Measurements from ENCODE around the gene PSMC1. TPM values are rescaled to one million over a fixed set of nuclear protein-coding genes. Genes with fewer than 3 reads are reported as not detected.

The PSMC1 gene
- total RNA-seq, 2 experiments from 2014 or later: 77.3 to 127 TPM

DNA sequence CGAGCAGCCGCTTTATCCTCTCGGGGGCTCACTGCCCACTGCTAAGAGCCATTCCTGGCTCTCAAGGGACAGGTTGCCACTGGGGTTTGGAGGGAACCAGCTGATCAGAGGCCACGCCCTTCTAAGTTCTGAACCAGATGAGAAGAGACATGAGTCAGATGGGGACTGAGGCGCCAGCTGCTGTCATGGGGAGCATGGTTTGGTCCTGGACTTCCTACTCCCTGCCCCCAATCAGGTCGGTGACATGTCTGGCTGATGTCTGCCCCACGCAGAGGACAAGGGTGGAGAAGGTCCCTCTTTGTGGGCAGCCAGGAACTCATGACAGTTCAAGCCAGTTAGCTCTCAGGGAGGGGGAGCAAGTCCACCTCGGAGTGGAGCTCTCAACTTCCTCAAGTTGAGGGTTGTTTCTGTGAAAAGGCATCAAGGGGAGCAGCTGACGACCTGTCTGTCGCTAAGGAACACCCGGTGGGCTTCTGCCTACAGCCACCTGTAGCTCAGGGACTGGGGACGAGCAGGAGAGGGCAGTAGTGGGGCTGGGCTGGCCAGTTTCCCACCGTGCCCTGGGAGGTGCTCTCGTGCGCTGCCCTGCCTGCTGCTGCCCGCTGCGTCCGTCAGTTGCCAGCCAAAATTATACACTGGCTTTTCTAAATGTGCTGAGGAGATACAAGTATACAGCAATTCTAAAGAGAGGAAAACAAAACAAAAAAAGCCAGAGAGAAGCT lies 20.5 kb downstream of the PSMC1 start:
- peak; percentile 50 for DNase-seq
- POLR2A ChIA-PET: no interaction called here
- H3K36me3 Mint-ChIP-seq (ENCODE audit: low read depth): peaks cover 22% of the 10 kb centered on the region
- H3K27ac Mint-ChIP-seq: peak overlapping the region; percentile 77
- CTCF ChIA-PET: interaction anchor here (0.5 to 1.0 kb wide), 2 partner anchors 42 to 124 kb away, joined by 3 read pairs; no protein-coding TSS in a partner anchor
- no peaks in the 10 kb centered on the region for H3K9me3 Mint-ChIP-seq (ENCODE audit: low read depth)
- intact Hi-C loops (cut with DNase I, micrococcal nuclease): no loop called here
- H3K4me1 Mint-ChIP-seq: peaks cover 25% of the 10 kb centered on the region
- no peak overlapping the region for H3K4me3 Mint-ChIP-seq
- H3K27me3 Mint-ChIP-seq: no peaks in the 10 kb centered on the region
- ATAC-seq: peak; percentile 42

DNA sequence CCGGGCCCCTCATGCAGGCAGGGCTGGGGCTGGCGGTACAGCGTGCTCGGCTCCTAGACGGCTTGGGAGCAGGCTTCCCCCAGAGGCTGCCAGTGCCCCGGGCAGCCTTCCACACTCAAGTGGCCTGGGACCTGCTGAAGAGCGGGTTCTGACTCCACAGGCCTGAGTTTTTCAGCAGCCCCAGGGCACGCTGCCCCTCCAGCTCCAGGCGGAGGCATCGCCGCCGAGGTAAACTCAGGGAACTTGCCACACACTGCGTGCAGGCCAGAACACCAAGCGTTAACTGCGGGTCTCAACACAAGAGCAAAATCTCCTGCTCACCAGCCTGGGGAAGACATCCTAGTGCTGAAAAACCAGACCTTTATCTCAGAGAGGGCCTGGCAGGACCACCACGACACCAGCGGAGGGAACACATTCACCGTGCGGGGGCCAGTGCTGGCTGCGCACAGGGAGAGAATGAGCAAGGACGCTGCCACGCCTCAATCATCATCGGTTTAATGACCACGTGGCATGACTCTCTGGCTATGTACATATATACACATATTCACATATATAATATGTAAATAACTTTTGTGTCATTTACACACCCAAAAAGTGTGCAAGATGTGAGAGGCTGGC lies 21.3 kb downstream of the PSMC1 start:
- Mint-ChIP-seq H3K27me3 (no peaks in the 10 kb centered on the region), H3K9me3 (ENCODE audit: low read depth) (no peaks in the 10 kb centered on the region), H3K4me1 (peaks cover 25% of the 10 kb centered on the region), H3K36me3 (ENCODE audit: low read depth) (peaks cover 22% of the 10 kb centered on the region), H3K4me3 (no peak overlapping the region), H3K27ac (no peak overlapping the region)
- CTCF ChIA-PET: interaction anchor here (0.8 kb wide), 1 partner anchor 17 kb away, joined by 3 read pairs; no protein-coding TSS in a partner anchor
- ATAC-seq: no peak
- no peak for DNase-seq
- intact Hi-C loops (cut with DNase I, micrococcal nuclease): no loop called here
- POLR2A ChIA-PET: no interaction called here

DNA sequence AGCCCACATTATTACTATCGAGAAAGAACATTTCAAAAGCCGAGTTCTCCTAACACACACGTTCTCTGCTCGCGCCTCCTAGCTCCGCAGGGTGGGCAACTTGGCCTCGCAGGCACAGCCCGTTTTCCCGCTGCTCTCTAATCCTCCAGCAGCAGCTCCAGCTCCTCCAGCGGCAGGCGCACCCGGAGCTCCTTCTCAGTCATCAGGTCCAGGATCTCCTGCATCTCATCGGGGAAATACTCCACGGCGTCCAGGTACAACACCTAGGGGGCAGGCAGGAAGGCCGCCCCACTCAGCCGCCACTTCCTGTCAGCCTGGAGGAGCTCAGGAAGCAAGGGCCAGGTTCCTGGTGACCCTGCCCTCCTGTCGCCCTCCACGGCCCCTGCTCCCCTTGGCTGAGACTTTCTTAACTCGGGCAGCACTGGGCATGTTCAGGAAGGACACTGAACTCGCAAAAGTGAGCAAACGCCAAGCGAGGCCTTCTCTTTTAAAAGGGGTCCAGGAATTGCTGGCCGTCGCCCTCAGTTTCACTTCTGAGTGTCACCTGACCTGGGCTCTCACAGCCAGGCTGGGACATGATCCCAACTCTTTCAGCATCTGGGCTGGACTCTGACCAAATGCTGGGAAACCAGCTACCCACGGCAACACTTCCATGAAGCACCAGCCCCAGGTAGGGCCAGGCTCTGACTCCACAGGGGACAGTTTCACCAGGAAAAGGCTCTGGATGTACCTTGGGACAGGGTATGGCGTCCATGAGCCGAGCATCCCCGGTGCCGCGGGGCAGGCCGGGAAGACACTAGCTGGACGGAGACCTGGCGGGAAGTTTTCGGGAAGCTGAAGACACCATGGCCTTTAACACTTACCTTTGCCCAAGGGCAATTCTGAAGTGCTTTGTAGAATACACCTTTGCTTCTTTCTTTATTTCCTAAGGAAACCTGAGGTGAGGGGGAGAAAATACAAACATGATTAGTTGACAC lies 22.1 kb downstream of the PSMC1 start:
- Mint-ChIP-seq H3K36me3 (ENCODE audit: low read depth) (peaks cover 21% of the 10 kb centered on the region), H3K9me3 (ENCODE audit: low read depth) (no peaks in the 10 kb centered on the region), H3K4me3 (no peak overlapping the region), H3K4me1 (peaks cover 25% of the 10 kb centered on the region), H3K27ac (no peak overlapping the region), H3K27me3 (no peaks in the 10 kb centered on the region)
- POLR2A ChIA-PET: no interaction called here
- DNase-seq (no peak), ATAC-seq (no peak)
- intact Hi-C loops (cut with DNase I, micrococcal nuclease): no loop called here
- CTCF ChIA-PET: interaction anchor here (0.8 to 1.1 kb wide), 2 partner anchors 10 to 18 kb away, joined by 3 read pairs; no protein-coding TSS in a partner anchor

DNA sequence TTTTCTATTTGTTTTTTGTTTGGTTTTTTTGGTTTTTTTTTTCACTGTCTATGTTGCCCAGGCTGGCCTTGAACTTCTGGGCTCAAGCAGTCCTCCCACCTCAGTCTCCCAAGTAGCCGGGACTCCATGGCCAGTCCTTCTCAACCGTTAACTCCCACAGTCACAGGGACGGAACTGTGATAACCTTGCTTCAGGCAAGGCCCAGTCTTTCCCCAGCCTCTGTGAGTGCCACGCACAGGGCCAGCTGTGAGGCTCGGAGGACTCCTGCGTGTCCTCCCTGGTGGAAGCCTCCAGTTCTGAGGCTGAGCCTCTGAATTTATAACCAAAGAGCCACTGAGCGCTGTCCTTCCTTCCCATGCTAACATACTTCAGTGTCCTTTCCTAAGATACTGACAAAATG lies 23.7 kb downstream of the PSMC1 start:
- peaks cover 13% of the 10 kb centered on the region for H3K36me3 Mint-ChIP-seq (ENCODE audit: low read depth)
- no peak overlapping the region for H3K27ac Mint-ChIP-seq
- no peak overlapping the region for H3K4me3 Mint-ChIP-seq
- no peak for ATAC-seq
- POLR2A ChIA-PET: no interaction called here
- intact Hi-C loops (cut with DNase I, micrococcal nuclease): no loop called here
- H3K4me1 Mint-ChIP-seq: peaks cover 15% of the 10 kb centered on the region
- no peaks in the 10 kb centered on the region for H3K9me3 Mint-ChIP-seq (ENCODE audit: low read depth)
- CTCF ChIA-PET: no interaction called here
- no peaks in the 10 kb centered on the region for H3K27me3 Mint-ChIP-seq
- no peak for DNase-seq

DNA sequence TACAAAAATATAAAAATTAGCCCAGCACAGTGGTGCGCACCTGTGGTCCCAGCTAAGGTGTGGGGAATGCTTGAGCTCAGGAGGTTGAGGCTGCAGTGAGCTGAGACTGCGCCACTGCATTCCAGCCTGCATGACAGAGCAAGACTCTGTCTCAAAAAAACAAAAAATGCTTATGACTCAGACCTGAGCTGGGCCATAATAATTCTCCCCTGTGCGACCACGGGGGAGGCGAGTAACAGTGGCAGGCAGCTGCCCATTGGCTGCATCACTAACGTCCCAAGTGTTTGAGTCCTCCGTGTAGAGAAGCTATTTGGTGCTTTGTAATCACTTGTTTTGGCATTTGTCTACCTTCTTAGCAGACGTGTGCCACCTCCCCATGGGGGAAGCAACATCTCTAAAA lies 24.9 kb downstream of the PSMC1 start:
- Mint-ChIP-seq H3K36me3 (ENCODE audit: low read depth) (peaks cover 14% of the 10 kb centered on the region), H3K4me3 (no peak overlapping the region), H3K27me3 (no peaks in the 10 kb centered on the region), H3K27ac (no peak overlapping the region), H3K9me3 (ENCODE audit: low read depth) (no peaks in the 10 kb centered on the region), H3K4me1 (peaks cover 6% of the 10 kb centered on the region)
- DNase-seq (no peak), ATAC-seq (no peak)
- ChIA-PET POLR2A (no interaction called here), CTCF (interaction anchor here (0.6 to 0.8 kb wide), 2 partner anchors 156 to 892 kb away, joined by 3 read pairs; no protein-coding TSS in a partner anchor)
- intact Hi-C loops (cut with DNase I, micrococcal nuclease): no loop called here

DNA sequence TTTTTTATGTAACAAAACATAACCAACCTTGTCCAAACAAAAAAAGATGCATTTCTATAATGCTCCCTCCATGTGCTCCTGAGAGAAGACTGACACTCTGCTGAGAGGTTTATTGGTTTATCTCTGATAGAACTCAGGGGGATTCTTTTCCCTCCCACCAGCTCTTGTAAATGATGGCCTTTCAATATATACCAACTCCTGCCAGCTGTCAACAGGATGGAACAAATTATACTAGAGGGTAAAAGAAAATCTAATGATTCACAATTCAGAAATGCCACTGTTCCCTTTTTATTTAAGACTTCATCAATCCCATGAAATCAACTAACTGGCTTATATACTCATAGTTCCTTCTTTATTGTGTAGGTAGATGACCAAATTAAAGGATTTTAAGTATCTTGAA lies 25.4 kb downstream of the PSMC1 start:
- Mint-ChIP-seq H3K27ac (no peak overlapping the region), H3K9me3 (ENCODE audit: low read depth) (no peaks in the 10 kb centered on the region), H3K27me3 (no peaks in the 10 kb centered on the region), H3K4me3 (no peak overlapping the region), H3K4me1 (peaks cover 1% of the 10 kb centered on the region), H3K36me3 (ENCODE audit: low read depth) (peaks cover 15% of the 10 kb centered on the region)
- DNase-seq: no peak
- ChIA-PET POLR2A (no interaction called here), CTCF (interaction anchor here (0.8 kb wide), 1 partner anchor 892 kb away, joined by 3 read pairs; no protein-coding TSS in a partner anchor)
- intact Hi-C loops (cut with DNase I, micrococcal nuclease): no loop called here
- no peak for ATAC-seq

DNA sequence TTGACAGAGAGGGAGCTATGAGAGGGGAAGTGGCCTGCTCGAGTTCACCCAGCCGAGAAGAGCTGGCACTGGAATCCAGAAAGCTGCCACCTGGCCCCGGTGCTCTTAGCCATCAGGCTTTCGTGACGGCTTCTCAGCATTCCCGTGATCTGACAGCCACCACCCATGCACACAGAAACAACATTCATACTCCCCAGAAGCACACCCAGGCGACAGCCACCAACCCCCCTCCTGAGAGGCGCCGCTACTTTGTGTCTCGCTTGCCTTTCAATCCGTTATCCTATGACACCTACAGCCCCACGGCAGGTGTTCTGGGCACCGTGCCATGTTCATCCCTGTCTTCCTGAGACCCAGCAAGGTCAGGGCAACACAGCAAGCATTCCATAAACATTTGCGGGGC lies 31.4 kb downstream of the PSMC1 start:
- ChIA-PET POLR2A (no interaction called here), CTCF (interaction anchor here (0.6 to 1.3 kb wide), 3 partner anchors 14 to 207 kb away, joined by 3 to 4 read pairs (median 3); no protein-coding TSS in a partner anchor)
- H3K27me3 Mint-ChIP-seq: no peaks in the 10 kb centered on the region
- DNase-seq (no peak), ATAC-seq (no peak)
- intact Hi-C loops (cut with DNase I, micrococcal nuclease): no loop called here
- H3K36me3 Mint-ChIP-seq (ENCODE audit: low read depth): peaks cover 28% of the 10 kb centered on the region
- no peaks in the 10 kb centered on the region for H3K9me3 Mint-ChIP-seq (ENCODE audit: low read depth)
- no peak overlapping the region for H3K27ac Mint-ChIP-seq
- H3K4me1 Mint-ChIP-seq: no peaks in the 10 kb centered on the region
- H3K4me3 Mint-ChIP-seq: no peak overlapping the region

DNA sequence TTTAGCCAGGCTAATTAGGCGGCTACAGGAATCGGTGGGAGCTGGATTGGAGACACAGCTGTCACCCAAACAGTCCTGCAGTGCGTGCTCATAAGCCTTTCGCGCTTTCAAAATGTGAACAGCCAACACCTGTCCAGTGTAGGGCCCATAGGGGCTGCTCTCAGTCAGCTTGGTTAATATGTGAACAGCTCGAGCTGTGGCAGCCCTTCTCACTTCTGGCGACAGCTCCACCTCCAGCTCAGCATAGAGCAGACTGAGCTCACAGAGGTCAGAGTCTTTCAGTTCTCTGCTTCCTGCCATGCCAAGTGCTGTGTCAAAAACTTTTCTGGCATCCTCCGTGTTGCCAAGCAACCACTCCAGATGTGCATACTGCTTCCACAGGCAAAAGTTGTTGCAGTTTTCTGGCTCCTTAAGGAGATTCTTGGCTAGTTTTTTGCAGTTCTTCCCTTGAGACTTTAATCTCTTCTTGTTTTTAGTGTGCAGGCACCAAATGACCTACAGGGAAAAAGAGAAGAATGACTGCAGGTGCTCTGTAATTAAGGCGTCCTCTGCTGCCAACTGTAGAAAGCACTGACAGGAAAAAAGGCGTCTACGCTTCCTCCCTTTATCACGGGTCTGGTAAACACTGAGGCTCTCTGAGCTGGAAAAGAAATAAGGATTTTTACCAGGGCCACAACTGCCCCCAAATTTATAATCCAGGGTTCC lies 32.5 kb downstream of the PSMC1 start:
- DNase-seq (no peak), ATAC-seq (no peak)
- Mint-ChIP-seq H3K27ac (no peak overlapping the region), H3K4me1 (no peaks in the 10 kb centered on the region), H3K27me3 (no peaks in the 10 kb centered on the region), H3K9me3 (ENCODE audit: low read depth) (no peaks in the 10 kb centered on the region), H3K4me3 (no peak overlapping the region), H3K36me3 (ENCODE audit: low read depth) (peaks cover 27% of the 10 kb centered on the region)
- intact Hi-C loops (cut with DNase I, micrococcal nuclease): no loop called here
- POLR2A ChIA-PET: interaction anchor here (0.6 kb wide), 1 partner anchor 680 kb away, joined by 3 read pairs; no protein-coding TSS in a partner anchor
- CTCF ChIA-PET: interaction anchor here (0.6 to 1.7 kb wide), 7 partner anchors 10 to 408 kb away, joined by 3 to 7 read pairs (median 3); no protein-coding TSS in a partner anchor

DNA sequence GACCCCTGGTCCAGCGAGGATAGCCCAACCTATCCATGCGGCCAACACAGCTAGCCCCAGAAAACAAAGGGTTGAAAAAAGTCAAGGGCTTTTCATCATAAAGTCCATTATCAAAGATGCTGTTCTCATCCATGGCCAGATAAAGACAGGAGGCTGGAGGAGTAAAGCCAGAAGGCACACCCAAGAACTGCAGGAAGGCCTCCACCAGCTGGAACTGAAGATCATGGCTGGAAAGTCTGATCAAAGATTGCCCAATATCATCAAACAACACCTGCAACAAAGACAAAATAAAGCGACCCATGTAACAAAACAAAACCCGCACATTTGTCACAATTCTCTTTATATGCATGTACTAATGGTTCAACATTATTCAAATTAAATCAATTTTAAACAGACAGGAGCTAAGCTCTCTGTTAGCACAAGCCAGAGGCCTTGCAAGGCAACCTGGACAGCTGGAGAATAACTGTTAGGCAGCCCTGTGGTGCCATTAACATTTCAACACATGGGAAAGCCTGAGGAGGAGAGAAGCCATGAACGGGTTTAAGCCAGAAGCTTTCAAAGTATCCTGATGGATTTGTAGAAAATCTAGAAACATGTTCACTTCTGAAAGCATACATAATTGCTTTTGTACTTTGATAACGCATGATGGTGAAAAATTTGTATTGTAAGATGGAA lies 34.1 kb downstream of the PSMC1 start:
- CTCF ChIA-PET: interaction anchor here (0.6 to 1.2 kb wide), 2 partner anchors 24 to 32 kb away, joined by 3 to 4 read pairs; no protein-coding TSS in a partner anchor
- Mint-ChIP-seq H3K4me1 (no peaks in the 10 kb centered on the region), H3K27ac (no peak overlapping the region), H3K9me3 (ENCODE audit: low read depth) (no peaks in the 10 kb centered on the region), H3K36me3 (ENCODE audit: low read depth) (peaks cover 30% of the 10 kb centered on the region), H3K27me3 (no peaks in the 10 kb centered on the region), H3K4me3 (no peak overlapping the region)
- POLR2A ChIA-PET: no interaction called here
- no peak for DNase-seq
- intact Hi-C loops (cut with DNase I, micrococcal nuclease): no loop called here
- ATAC-seq: no peak

DNA sequence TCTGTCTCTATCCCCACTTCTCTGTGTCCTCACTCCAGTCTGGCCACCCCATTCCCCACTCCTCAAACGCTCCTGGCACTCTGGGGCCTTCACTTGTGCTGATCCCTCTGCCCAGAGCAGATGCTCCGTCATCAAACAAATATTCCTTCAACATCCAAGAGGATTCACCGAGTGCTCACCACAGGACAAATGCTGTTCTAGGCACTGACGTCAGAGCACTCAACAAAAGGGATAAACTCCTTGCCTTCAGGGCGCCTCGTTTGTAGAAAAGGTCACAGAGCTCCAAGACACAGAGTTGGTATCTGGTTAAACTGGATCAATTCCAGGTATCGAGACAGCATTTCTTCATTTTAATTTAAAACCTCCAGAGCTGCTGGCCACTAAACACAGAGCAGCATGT lies 35.3 kb downstream of the PSMC1 start:
- CTCF ChIA-PET: no interaction called here
- H3K27me3 Mint-ChIP-seq: no peaks in the 10 kb centered on the region
- H3K9me3 Mint-ChIP-seq (ENCODE audit: low read depth): no peaks in the 10 kb centered on the region
- H3K4me1 Mint-ChIP-seq: no peaks in the 10 kb centered on the region
- no peak overlapping the region for H3K4me3 Mint-ChIP-seq
- ATAC-seq (no peak), DNase-seq (no peak)
- H3K36me3 Mint-ChIP-seq (ENCODE audit: low read depth): peaks cover 30% of the 10 kb centered on the region
- POLR2A ChIA-PET: no interaction called here
- H3K27ac Mint-ChIP-seq: no peak overlapping the region
- intact Hi-C loops (cut with DNase I, micrococcal nuclease): no loop called here

Data from activated CD4-positive, alpha-beta T cell treated with anti-CD3 and anti-CD28 coated beads for 36 hours (primary cell).